WERI-Rb-1 (cell line): Measurements from ENCODE around the gene CD48.
"Not testable (repeated sequence)": the region's sequence is repeated elsewhere in the genome, so short reads cannot be mapped to it uniquely, and the experiment has no call there.

Experiments
- DNase-seq: peaks from one replicate; pipeline ENCODE4 v3.0.0-alpha.2; 2020
- H3K27ac ChIP-seq: fragments of 250-450 bp; sonication (Bioruptor Pico); 2 replicates; pipeline ENCODE4 v1.5.1; 2020; ENCODE audit warnings: mild to moderate bottlenecking, moderate library complexity
- H3K27me3 ChIP-seq: fragments of 250-450 bp; sonication (Bioruptor Pico); 2 replicates; pipeline ENCODE4 v1.5.1; 2021; ENCODE audit warnings: mild to moderate bottlenecking, low read depth, moderate library complexity; ENCODE audit not compliant: insufficient read depth, severe bottlenecking
- H3K36me3 ChIP-seq: fragments of 250-450 bp; sonication (Bioruptor Pico); 2 replicates; pipeline ENCODE4 v1.5.1; 2020; ENCODE audit warnings: mild to moderate bottlenecking, moderate library complexity
- H3K4me3 ChIP-seq: 2 replicates; pipeline ENCODE4 v1.5.1; 2011; ENCODE audit warnings: low read depth, mild to moderate bottlenecking, control low read depth, low read length
- H3K9me3 ChIP-seq: fragments of 250-450 bp; sonication (Bioruptor Pico); 2 replicates; pipeline ENCODE4 v1.5.1; 2021; ENCODE audit warnings: mild to moderate bottlenecking, moderate library complexity; ENCODE audit not compliant: severe bottlenecking
- CTCF ChIP-seq: IDR thresholded peaks from 2 replicates; pipeline ENCODE4 v1.5.1; 2011; ENCODE audit warnings: low read depth, mild to moderate bottlenecking, control low read depth, inconsistent platforms, low read length

Gene CD48

GRCh38 chr1:160658162-160658813, 53.3 kb downstream of the CD48 start:
- Histone ChIP-seq H3K27ac (no peak overlapping the region), H3K27me3 (peaks cover 83% of the 10 kb centered on the region), H3K9me3 (peaks cover 9% of the 10 kb centered on the region), H3K36me3 (no peaks in the 10 kb centered on the region), H3K4me3 (no peak overlapping the region)
- DNase-seq: no peak
- TF ChIP-seq CTCF: no peak

- Histone ChIP-seq H3K4me3 (no peak overlapping the region), H3K27me3 (peaks cover 83% of the 10 kb centered on the region), H3K36me3 (no peaks in the 10 kb centered on the region), H3K9me3 (peaks cover 9% of the 10 kb centered on the region), H3K27ac (no peak overlapping the region)
- TF ChIP-seq CTCF: no peak
- DNase-seq: no peak
Observed at GRCh38 chr1:160657250-160657781, 54.3 kb downstream of the CD48 start.

- no peaks in the 10 kb centered on the region for H3K36me3 ChIP-seq
- no peak for DNase-seq
- H3K9me3 ChIP-seq: peaks cover 9% of the 10 kb centered on the region
- H3K27me3 ChIP-seq: peaks cover 77% of the 10 kb centered on the region
- H3K4me3 ChIP-seq: no peak overlapping the region
- no peak for TF ChIP-seq CTCF
- no peak overlapping the region for H3K27ac ChIP-seq
Observed at GRCh38 chr1:160656737-160657136, 54.9 kb downstream of the CD48 start.

- TF ChIP-seq CTCF: no peak
- Histone ChIP-seq H3K36me3 (no peaks in the 10 kb centered on the region), H3K9me3 (peaks cover 3% of the 10 kb centered on the region), H3K27ac (no peak overlapping the region), H3K27me3 (peaks cover 75% of the 10 kb centered on the region), H3K4me3 (no peak overlapping the region)
- no peak for DNase-seq
Observed at GRCh38 chr1:160653620-160654016, 58.0 kb downstream of the CD48 start.

- no peak for TF ChIP-seq CTCF
- no peak overlapping the region for H3K27ac ChIP-seq
Observed at GRCh38 chr1:160652924-160653619, 58.5 kb downstream of the CD48 start.

GRCh38 chr1:160652065-160652641, 59.5 kb downstream of the CD48 start:
- DNase-seq, H3K4me3 ChIP-seq, H3K36me3 ChIP-seq, H3K27ac ChIP-seq, H3K9me3 ChIP-seq: not testable (repeated sequence)
- H3K27me3 ChIP-seq: peaks cover 76% of the 10 kb centered on the region

More at GRCh38 chr1:160652924-160653619, 58.5 kb downstream of the CD48 start:
- H3K9me3 ChIP-seq: peaks cover 3% of the 10 kb centered on the region
- peaks cover 76% of the 10 kb centered on the region for H3K27me3 ChIP-seq
- H3K36me3 ChIP-seq: no peaks in the 10 kb centered on the region
- H3K4me3 ChIP-seq: no peak overlapping the region
- no peak for DNase-seq
